ENCODE measurements around the gene SHANK1.

- TF ChIP-seq CTCF (IDR thresholded peaks at IDR 0.05) (no peak), POLR2A (IDR thresholded peaks at IDR 0.05) (no peak)
Observed at GRCh38 chr19:50725911-50726230, 6.3 kb upstream of the SHANK1 start.
